Esophagus squamous epithelium (tissue), 5 donors: ENCODE results near the gene KLHL7. TPM values are rescaled to one million over a fixed set of nuclear protein-coding genes. Genes with fewer than 3 reads are reported as not detected.
A peak's percentile ranks its signal among the peaks of the same experiment; 100 is the strongest.

Source experiments
- DNase-seq: peaks from one replicate; lab custom pipeline; 2025; lab: John Stamatoyannopoulos, UW
- H3K27ac ChIP-seq, 4 donors: fragments of 200-600 bp; sonication (generic); one replicate each; pipeline ENCODE4 v1.5.1; 2016 to 2019; ENCODE audit warnings: mild to moderate bottlenecking in 1 of 4
- H3K27me3 ChIP-seq, 4 donors: fragments of 200-600 bp; sonication (generic); 1 replicate in 3 of 4; 2 replicates in 1 of 4; pipeline versions ENCODE4 v1.5.1 to v1.6.0; 2017 to 2021; ENCODE audit warnings: antibody characterized with exemption in 1 of 4
- H3K36me3 ChIP-seq, 3 donors: fragments of 200-600 bp; sonication (generic); one replicate each; pipeline ENCODE4 v1.5.1; 2016 to 2019
- H3K4me1 ChIP-seq, 3 donors: fragments of 200-600 bp; sonication (generic); one replicate each; pipeline ENCODE4 v1.5.1; 2017 to 2019
- H3K4me3 ChIP-seq, 4 donors: fragments of 200-600 bp; sonication (generic); 1 replicate in 3 of 4; 2 replicates in 1 of 4; pipeline ENCODE4 v1.5.1; 2016 to 2019; ENCODE audit warnings: mild to moderate bottlenecking in 2 of 4, moderate library complexity in 1 of 4
- H3K9me3 ChIP-seq, 3 donors: fragments of 200-600 bp; sonication (generic); one replicate each; pipeline ENCODE4 v1.5.1; 2016 to 2019
- CTCF ChIP-seq, 6 experiments: fragments of 450-650 bp in 4 of 6; fragments of 200-600 bp in 2 of 6; sonication (generic) in 2 of 6; IDR thresholded peaks; one replicate each; pipeline ENCODE4 v1.5.1; 2016 to 2019; ENCODE audit warnings: antibody characterized with exemption in 6 of 6, mild to moderate bottlenecking in 4 of 6, moderate library complexity in 4 of 6
- POLR2A ChIP-seq, 4 donors: fragments of 450-650 bp; IDR thresholded peaks; one replicate each; pipeline ENCODE4 v1.6.1; 2017; ENCODE audit warnings: antibody characterized with exemption in 4 of 4, mild to moderate bottlenecking in 4 of 4, moderate library complexity in 3 of 4
- WGBS, 2 donors: methylation state at CpG; one replicate each; pipeline ENCODE4 v1.1.5; 2018; 5-methylcytosine and 5-hydroxymethylcytosine counted together
- intact Hi-C: fragments of 100-400 bp; cut with DNase I; formaldehyde crosslinking; loops from one replicate; pipeline ENCODE4 v1.15.0; 2022
- total RNA-seq, 4 donors: library from RNA; depleted of rRNA; stranded (reverse); fragments of >200 nt; gene quantifications; one replicate each; pipeline ENCODE4 v1.1.0, GENCODE V29; 2016
- donor health status: DM: yes; HTN: yes; CAD: no.

KLHL7 gene
- total RNA-seq, 4 donors from 2014 or later, result 16.3 to 26.9 (median 20.5) TPM

GRCh38 chr7:23205909-23206767 lies 100.6 kb downstream of the KLHL7 start:
- no peak for DNase-seq
- Histone ChIP-seq H3K4me3 (peak overlapping the region; percentile 5 to 58 (median 26)), H3K27me3 (peaks cover 0 to 8% (median 0%) of the 10 kb centered on the region in 4 donors)

GRCh38 chr7:23207021-23207420 lies 101.4 kb downstream of the KLHL7 start:
- TF ChIP-seq CTCF (IDR thresholded peaks at IDR 0.05) (no peak), POLR2A (IDR thresholded peaks at IDR 0.05) (no peak)
- intact Hi-C loops, result no loop called here
- DNase-seq, result no peak
- peaks cover 0 to 6% (median 0%) of the 10 kb centered on the region in 3 donors for H3K36me3 ChIP-seq
- no peak overlapping the region for H3K4me3 ChIP-seq
- H3K27me3 ChIP-seq, result peaks cover 0 to 8% (median 0%) of the 10 kb centered on the region in 4 donors
- peaks cover 0 to 7% (median 5%) of the 10 kb centered on the region in 3 donors for H3K4me1 ChIP-seq
- 80 to 87% methylated on average over 2 of the region's 2 CpGs for WGBS, 2 donors
- H3K9me3 ChIP-seq, result no peaks in the 10 kb centered on the region
- no peak overlapping the region for H3K27ac ChIP-seq

More at GRCh38 chr7:23205909-23206767, 100.6 kb downstream of the KLHL7 start:
- Histone ChIP-seq H3K9me3 (no peaks in the 10 kb centered on the region), H3K36me3 (peaks cover 0 to 15% (median 0%) of the 10 kb centered on the region in 3 donors), H3K4me1 (peaks cover 0 to 7% (median 5%) of the 10 kb centered on the region in 3 donors), H3K27ac (peak overlapping the region in 2 of 4 donors; percentile 19 to 47)
- intact Hi-C loops, result no loop called here
- WGBS, 2 donors, result 59 to 68% methylated on average over 12 to 16 of the region's 76 CpGs
- TF ChIP-seq CTCF (IDR thresholded peaks at IDR 0.05) (no peak), POLR2A (IDR thresholded peaks at IDR 0.05) (no peak)

- H3K4me1 ChIP-seq, result peaks cover 0 to 7% (median 5%) of the 10 kb centered on the region in 3 donors
- WGBS, 2 donors, result 19 to 47% methylated on average over 3 of the region's 3 CpGs
- H3K9me3 ChIP-seq, result no peaks in the 10 kb centered on the region
- H3K4me3 ChIP-seq, result no peak overlapping the region
- TF ChIP-seq POLR2A (IDR thresholded peaks at IDR 0.05), result no peak
- no peak for TF ChIP-seq CTCF (IDR thresholded peaks at IDR 0.05)
- H3K27ac ChIP-seq, result no peak overlapping the region
- H3K36me3 ChIP-seq, result no peaks in the 10 kb centered on the region
- H3K27me3 ChIP-seq, result peaks cover 0 to 8% (median 0%) of the 10 kb centered on the region in 4 donors
- no peak for DNase-seq
- intact Hi-C loops, result no loop called here
Observed at GRCh38 chr7:23207884-23208283, 102.3 kb downstream of the KLHL7 start.

GRCh38 chr7:23208316-23208715 lies 102.7 kb downstream of the KLHL7 start:
- H3K4me1 ChIP-seq, result peaks cover 0 to 7% (median 5%) of the 10 kb centered on the region in 3 donors
- intact Hi-C loops, result no loop called here
- no peak overlapping the region for H3K4me3 ChIP-seq
- no peak for DNase-seq
- H3K9me3 ChIP-seq, result no peaks in the 10 kb centered on the region
- H3K27ac ChIP-seq, result no peak overlapping the region
- WGBS, 2 donors, result 56 to 70% methylated on average over 4 of the region's 4 CpGs
- no peaks in the 10 kb centered on the region for H3K36me3 ChIP-seq
- peaks cover 0 to 8% (median 0%) of the 10 kb centered on the region in 4 donors for H3K27me3 ChIP-seq
- TF ChIP-seq CTCF (IDR thresholded peaks at IDR 0.05), result no peak
- no peak for TF ChIP-seq POLR2A (IDR thresholded peaks at IDR 0.05)

- no peak for DNase-seq
- intact Hi-C loops, result no loop called here
- TF ChIP-seq POLR2A (IDR thresholded peaks at IDR 0.05) (no peak), CTCF (IDR thresholded peaks at IDR 0.05) (no peak)
- no peaks in the 10 kb centered on the region for H3K9me3 ChIP-seq
- H3K4me3 ChIP-seq, result no peak overlapping the region
- no peak overlapping the region for H3K27ac ChIP-seq
- WGBS, 2 donors, result 57 to 74% methylated on average over 2 of the region's 2 CpGs
- H3K4me1 ChIP-seq, result peaks cover 0 to 7% (median 5%) of the 10 kb centered on the region in 3 donors
- no peaks in the 10 kb centered on the region for H3K36me3 ChIP-seq
- H3K27me3 ChIP-seq, result peaks cover 0 to 8% (median 0%) of the 10 kb centered on the region in 4 donors
Observed at GRCh38 chr7:23210506-23210905, 104.9 kb downstream of the KLHL7 start.
